GM12873 (cell line): ENCODE measurements around the gene GNAS.

Source experiments
- CTCF ChIP-seq: IDR thresholded peaks from 2 replicates; pipeline ENCODE4 v1.5.1; 2012; ENCODE audit warnings: low read depth, mild to moderate bottlenecking, moderate library complexity, low read length, control low read depth; ENCODE audit not compliant: insufficient read depth; ENCODE audit errors: missing control alignments

GNAS gene

GRCh38 chr20:58813369-58813768 is 39.1 kb upstream of the GNAS start:
- no peak for TF ChIP-seq CTCF

GRCh38 chr20:58815448-58815847 is 37.1 kb upstream of the GNAS start:
- no peak for TF ChIP-seq CTCF

- no peak for TF ChIP-seq CTCF
Observed at GRCh38 chr20:58816051-58816450, 36.5 kb upstream of the GNAS start.

GRCh38 chr20:58816957-58817651 is 35.4 kb upstream of the GNAS start:
- no peak for TF ChIP-seq CTCF

GRCh38 chr20:58817748-58818147 is 34.8 kb upstream of the GNAS start:
- no peak for TF ChIP-seq CTCF

GRCh38 chr20:58818586-58819285 is 33.8 kb upstream of the GNAS start:
- no peak for TF ChIP-seq CTCF

GRCh38 chr20:58819921-58820320 is 32.6 kb upstream of the GNAS start:
- TF ChIP-seq CTCF = no peak
